CD14-positive monocyte (primary cell): ENCODE data around the gene LRRC49. TPM values are rescaled to one million over a fixed set of nuclear protein-coding genes. Genes with fewer than 3 reads are reported as not detected.

Experiments
- DNase-seq, 3 donors: peaks; one replicate each; pipeline ENCODE4 v3.0.0-alpha.2; 2011 to 2022
- H2AFZ ChIP-seq: 2 replicates; pipeline ENCODE4 v1.6.0; 2012; ENCODE audit warnings: mild to moderate bottlenecking, low read depth, low read length, inconsistent platforms; ENCODE audit not compliant: insufficient read depth, poor library complexity, severe bottlenecking
- H3K27ac ChIP-seq, 2 donors: 1 replicate in 1 of 2; 2 replicates in 1 of 2; pipeline ENCODE4 v1.5.1; 2012 to 2013; ENCODE audit warnings: low read length in 2 of 2, control low read depth in 1 of 2, inconsistent platforms in 1 of 2, low read depth in 1 of 2, mild to moderate bottlenecking in 1 of 2
- H3K27me3 ChIP-seq, 2 donors: one replicate each; pipeline versions ENCODE4 v1.6.0 to v1.6.1; 2011 to 2013; ENCODE audit warnings: low read length in 2 of 2; ENCODE audit not compliant: control insufficient read depth in 2 of 2, insufficient read depth in 2 of 2
- H3K36me3 ChIP-seq, 2 donors: replicated peaks in 1 of 2; 1 replicate in 1 of 2; 2 replicates in 1 of 2; pipeline versions ENCODE4 v1.5.1 to v1.6.1; 2012 to 2013; ENCODE audit warnings: low read length in 2 of 2, control low read depth in 1 of 2, inconsistent platforms in 1 of 2, mild to moderate bottlenecking in 1 of 2; ENCODE audit not compliant: insufficient read depth in 2 of 2, control insufficient read depth in 1 of 2
- H3K4me1 ChIP-seq, 2 donors: 1 replicate in 1 of 2; 2 replicates in 1 of 2; pipeline versions ENCODE4 v1.5.1 to v1.6.1; 2012 to 2013; ENCODE audit warnings: low read length in 2 of 2, control low read depth in 1 of 2, inconsistent platforms in 1 of 2, mild to moderate bottlenecking in 1 of 2, moderate library complexity in 1 of 2; ENCODE audit not compliant: insufficient read depth in 2 of 2, control insufficient read depth in 1 of 2
- H3K4me2 ChIP-seq: replicated peaks from 2 replicates; pipeline ENCODE3; 2012; ENCODE audit warnings: low read length, moderate library complexity, mild to moderate bottlenecking; ENCODE audit not compliant: poor library complexity, severe bottlenecking; ENCODE audit errors: extremely low read depth
- H3K4me3 ChIP-seq, 3 experiments: fragments of 200-600 bp in 1 of 3; sonication (generic) in 1 of 3; replicated peaks in 1 of 3; 1 replicate in 2 of 3; 2 replicates in 1 of 3; pipeline ENCODE4 v1.5.1; 2011 to 2013; ENCODE audit warnings: low read length in 3 of 3, mild to moderate bottlenecking in 3 of 3, control low read depth in 2 of 3, low read depth in 2 of 3, inconsistent platforms in 1 of 3, moderate library complexity in 1 of 3
- H3K79me2 ChIP-seq: 2 replicates; pipeline ENCODE4 v1.6.0; 2012; ENCODE audit warnings: mild to moderate bottlenecking, control low read depth, inconsistent platforms, low read length, moderate library complexity; ENCODE audit not compliant: insufficient read depth
- H3K9ac ChIP-seq: 2 replicates; pipeline ENCODE4 v1.6.0; 2017; ENCODE audit warnings: low read length, mild to moderate bottlenecking; ENCODE audit not compliant: insufficient read depth, poor library complexity, severe bottlenecking
- H3K9me3 ChIP-seq, 2 donors: replicated peaks in 1 of 2; 1 replicate in 1 of 2; 2 replicates in 1 of 2; pipeline versions ENCODE4 v1.5.1 to v1.6.1; 2012 to 2013; ENCODE audit warnings: low read length in 2 of 2, control low read depth in 1 of 2; ENCODE audit not compliant: control insufficient read depth in 1 of 2, insufficient read depth in 1 of 2
- H4K20me1 ChIP-seq: 2 replicates; pipeline ENCODE4 v1.6.0; 2012; ENCODE audit warnings: mild to moderate bottlenecking, low read length, control low read depth, moderate library complexity; ENCODE audit not compliant: insufficient read depth
- H3K27ac Mint-ChIP-seq, 7 donors: one replicate each; pipeline ENCODE4 v1.8.0; 2020; ENCODE audit warnings: mild to moderate bottlenecking in 7 of 7, mixed read lengths in 7 of 7, moderate library complexity in 6 of 7, inconsistent platforms in 2 of 7
- H3K27me3 Mint-ChIP-seq, 3 donors: one replicate each; pipeline ENCODE4 v1.8.0; 2021 to 2022; ENCODE audit warnings: low read depth in 3 of 3, mild to moderate bottlenecking in 3 of 3, mixed read lengths in 3 of 3, moderate library complexity in 3 of 3, inconsistent platforms in 1 of 3
- H3K36me3 Mint-ChIP-seq, 2 donors: one replicate each; pipeline ENCODE4 v1.8.0; 2020; ENCODE audit warnings: mixed read lengths in 2 of 2, inconsistent platforms in 1 of 2, mild to moderate bottlenecking in 1 of 2
- H3K4me1 Mint-ChIP-seq: one replicate; pipeline ENCODE4 v1.8.0; 2020; ENCODE audit warnings: mild to moderate bottlenecking, mixed read lengths
- H3K4me3 Mint-ChIP-seq, 2 donors: one replicate each; pipeline ENCODE4 v1.8.0; 2020; ENCODE audit warnings: mild to moderate bottlenecking in 2 of 2, mixed read lengths in 2 of 2, moderate library complexity in 1 of 2
- H3K9me3 Mint-ChIP-seq, 7 donors: one replicate each; pipeline ENCODE4 v1.8.0; 2020 to 2022; ENCODE audit warnings: mixed read lengths in 7 of 7, mild to moderate bottlenecking in 6 of 7, moderate library complexity in 6 of 7, inconsistent platforms in 2 of 7
- CTCF ChIP-seq: fragments of 200-600 bp; IDR thresholded peaks from one replicate; pipeline ENCODE4 v1.8.0; 2022; ENCODE audit warnings: antibody characterized with exemption, mild to moderate bottlenecking
- WGBS: methylation state at CpG from one replicate; pipeline ENCODE4 v1.1.5; 2013; ENCODE audit warnings: missing lambda C conversion rate; ENCODE audit not compliant: insufficient coverage; 5-methylcytosine and 5-hydroxymethylcytosine counted together
- intact Hi-C, 2 donors: fragments of 100-400 bp; cut with micrococcal nuclease; formaldehyde crosslinking; loops; one replicate each; pipeline versions ENCODE4 v1.15.0 to v1.15.1; 2023
- polyA plus RNA-seq, 3 donors: library from polyadenylated mRNA; depleted of rRNA in 1 of 3; unstranded in 2 of 3; stranded (reverse) in 1 of 3; fragments of 300-500 nt in 2 of 3; fragments of >200 nt in 1 of 3; fragmentation: Illumina TruSeq in 2 of 3; gene quantifications; 1 replicate in 2 of 3; 2 replicates in 1 of 3; pipeline ENCODE4 v1.2.3, GENCODE V29; 2012 to 2021

The LRRC49 gene
- polyA plus RNA-seq, 3 donors, result 0.08 to 0.51 (median 0.24) TPM

- no peaks in the 10 kb centered on the region for H3K36me3 ChIP-seq
- no peaks in the 10 kb centered on the region for H3K9me3 Mint-ChIP-seq
- WGBS, result no CpG with 5 or more reads among the region's 2 CpGs
- H3K4me3 Mint-ChIP-seq, result no peak overlapping the region
- no peak overlapping the region for H3K27ac ChIP-seq
- no peaks in the 10 kb centered on the region for H3K27me3 ChIP-seq
- H3K4me1 Mint-ChIP-seq, result no peaks in the 10 kb centered on the region
- no peaks in the 10 kb centered on the region for H3K36me3 Mint-ChIP-seq
- TF ChIP-seq CTCF, result no peak
- H4K20me1 ChIP-seq, result no peaks in the 10 kb centered on the region
- no peak overlapping the region for H3K27ac Mint-ChIP-seq
- H3K79me2 ChIP-seq, result no peaks in the 10 kb centered on the region
- H3K27me3 Mint-ChIP-seq, result peaks cover 1 to 3% (median 2%) of the 10 kb centered on the region in 3 donors
- H2AFZ ChIP-seq, result no peak overlapping the region
- no peaks in the 10 kb centered on the region for H3K4me1 ChIP-seq
- intact Hi-C loops, result no loop called here
- H3K9me3 ChIP-seq, result no peaks in the 10 kb centered on the region
- H3K4me2 ChIP-seq, result no peak overlapping the region
- no peak for DNase-seq
- no peak overlapping the region for H3K4me3 ChIP-seq
- H3K9ac ChIP-seq, result no peak overlapping the region
Observed at GRCh38 chr15:70882361-70882760, 10.3 kb upstream of the LRRC49 start.

- Histone ChIP-seq H2AFZ (peak overlapping the region; percentile 97), H3K4me2 (peak overlapping the region; percentile 89), H3K27ac (peak overlapping the region in 1 of 2 donors; percentile 62), H3K9ac (peak overlapping the region; percentile 65), H3K36me3 (no peaks in the 10 kb centered on the region), H3K4me1 (peaks cover 14 to 19% of the 10 kb centered on the region in 2 donors), H3K79me2 (no peaks in the 10 kb centered on the region), H3K27me3 (peaks cover 2% of the 10 kb centered on the region in 2 donors), H3K4me3 (peak overlapping the region; percentile 75 to 93 (median 78)), H3K9me3 (no peaks in the 10 kb centered on the region), H4K20me1 (no peaks in the 10 kb centered on the region)
- Mint-ChIP-seq H3K27ac (peak overlapping the region in 2 of 7 donors; percentile 41 to 62), H3K4me3 (peak overlapping the region; percentile 96 to 98), H3K4me1 (peaks cover 20% of the 10 kb centered on the region), H3K27me3 (peaks cover 2 to 14% (median 7%) of the 10 kb centered on the region in 3 donors), H3K9me3 (peaks cover 0 to 3% (median 0%) of the 10 kb centered on the region in 7 donors), H3K36me3 (no peaks in the 10 kb centered on the region)
- no peak for TF ChIP-seq CTCF
- intact Hi-C loops, result no loop called here
- 0% methylated on average over 3 of the region's 10 CpGs for WGBS
- DNase-seq, result peak in 1 of 3 donors; percentile 9
Observed at GRCh38 chr15:70892912-70893560, 410 bp downstream of the LRRC49 start.
